Lower leg skin (tissue), 4 donors: Measurements from ENCODE around the gene RNPEP. TPM values are rescaled to one million over a fixed set of nuclear protein-coding genes. Genes with fewer than 3 reads are reported as not detected.

Experiments
- DNase-seq, 2 donors: peaks; one replicate each; pipeline ENCODE4 v3.0.0-alpha.2; 2019; ENCODE audit warnings: low spot score in 2 of 2
- H3K4me3 ChIP-seq: fragments of 200-600 bp; sonication (generic); 2 replicates; pipeline ENCODE4 v1.5.1; 2017; ENCODE audit warnings: mild to moderate bottlenecking, low read depth; ENCODE audit not compliant: poor library complexity, severe bottlenecking
- POLR2A ChIP-seq, 2 donors: fragments of 450-650 bp; IDR thresholded peaks; one replicate each; pipeline ENCODE4 v1.6.1; 2016 to 2017; ENCODE audit warnings: antibody characterized with exemption in 2 of 2, mild to moderate bottlenecking in 1 of 2, moderate library complexity in 1 of 2
- WGBS, 2 donors: methylation state at CpG; one replicate each; pipeline ENCODE4 v1.1.5; 2018; 5-methylcytosine and 5-hydroxymethylcytosine counted together
- intact Hi-C: fragments of 100-400 bp; cut with DNase I; formaldehyde crosslinking; loops from one replicate; pipeline ENCODE4 v1.15.0; 2023; ENCODE audit warnings: low total_unique reads
- total RNA-seq, 4 donors: library from RNA; depleted of rRNA; stranded (reverse); fragments of >200 nt; gene quantifications; one replicate each; pipeline ENCODE4 v1.1.0, GENCODE V29; 2016
- TF ChIP-seq, protein P1 (sequence below), 3 donors: fragments of 450-650 bp; IDR thresholded peaks; one replicate each; pipeline ENCODE4 v1.5.1; 2016; ENCODE audit warnings: antibody characterized with exemption in 3 of 3, mild to moderate bottlenecking in 3 of 3, moderate library complexity in 2 of 3

RNPEP gene
- total RNA-seq, 4 donors from 2014 or later, result 46.2 to 111 (median 85.3) TPM

DNA sequence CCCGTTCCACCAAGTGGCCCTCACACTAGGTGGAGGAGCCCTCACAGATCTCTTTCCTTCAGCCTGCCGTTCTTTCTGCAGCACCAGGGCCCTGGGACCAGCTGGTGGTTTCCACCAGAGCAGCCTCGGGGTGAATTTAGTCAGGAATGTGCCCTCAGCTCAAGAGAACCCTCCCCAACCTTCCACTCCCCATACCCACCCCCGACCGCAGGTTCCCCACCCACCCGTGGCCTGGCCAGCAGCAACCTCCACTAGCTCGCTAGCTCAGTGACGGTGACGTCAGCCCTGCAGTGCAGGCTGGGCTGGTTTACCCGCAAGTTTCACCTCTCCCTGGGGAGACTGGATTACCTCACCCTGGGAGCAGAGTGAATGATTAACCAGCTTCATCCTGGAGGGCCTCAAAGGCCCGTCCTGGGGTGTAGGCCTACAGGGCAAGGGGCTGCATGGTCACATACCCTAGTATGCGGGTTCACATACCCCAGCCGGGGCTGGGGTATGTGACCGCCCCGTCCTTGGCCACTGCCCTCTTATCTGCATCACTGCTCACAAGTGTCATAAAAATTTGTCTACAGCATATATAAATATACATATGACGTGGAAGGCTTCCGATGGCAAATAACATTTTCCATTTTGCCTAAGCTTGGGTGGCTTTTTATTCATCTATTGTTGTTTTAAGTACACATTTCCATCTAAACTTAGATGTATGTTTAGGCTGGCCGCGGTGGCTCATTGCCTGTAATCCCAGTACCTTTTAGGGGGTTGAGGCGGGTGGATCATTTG lies 52.4 kb downstream of the RNPEP start:
- TF ChIP-seq, protein P1, sequence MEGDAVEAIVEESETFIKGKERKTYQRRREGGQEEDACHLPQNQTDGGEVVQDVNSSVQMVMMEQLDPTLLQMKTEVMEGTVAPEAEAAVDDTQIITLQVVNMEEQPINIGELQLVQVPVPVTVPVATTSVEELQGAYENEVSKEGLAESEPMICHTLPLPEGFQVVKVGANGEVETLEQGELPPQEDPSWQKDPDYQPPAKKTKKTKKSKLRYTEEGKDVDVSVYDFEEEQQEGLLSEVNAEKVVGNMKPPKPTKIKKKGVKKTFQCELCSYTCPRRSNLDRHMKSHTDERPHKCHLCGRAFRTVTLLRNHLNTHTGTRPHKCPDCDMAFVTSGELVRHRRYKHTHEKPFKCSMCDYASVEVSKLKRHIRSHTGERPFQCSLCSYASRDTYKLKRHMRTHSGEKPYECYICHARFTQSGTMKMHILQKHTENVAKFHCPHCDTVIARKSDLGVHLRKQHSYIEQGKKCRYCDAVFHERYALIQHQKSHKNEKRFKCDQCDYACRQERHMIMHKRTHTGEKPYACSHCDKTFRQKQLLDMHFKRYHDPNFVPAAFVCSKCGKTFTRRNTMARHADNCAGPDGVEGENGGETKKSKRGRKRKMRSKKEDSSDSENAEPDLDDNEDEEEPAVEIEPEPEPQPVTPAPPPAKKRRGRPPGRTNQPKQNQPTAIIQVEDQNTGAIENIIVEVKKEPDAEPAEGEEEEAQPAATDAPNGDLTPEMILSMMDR (IDR thresholded peaks at IDR 0.05), result no peak
- TF ChIP-seq POLR2A (IDR thresholded peaks at IDR 0.05), result no peak
- peak; percentile 77 to 93 for DNase-seq
- intact Hi-C loops, result no loop called here
- WGBS, 2 donors, result 42% methylated on average over 20 of the region's 20 CpGs
- H3K4me3 ChIP-seq, result no peak overlapping the region

DNA sequence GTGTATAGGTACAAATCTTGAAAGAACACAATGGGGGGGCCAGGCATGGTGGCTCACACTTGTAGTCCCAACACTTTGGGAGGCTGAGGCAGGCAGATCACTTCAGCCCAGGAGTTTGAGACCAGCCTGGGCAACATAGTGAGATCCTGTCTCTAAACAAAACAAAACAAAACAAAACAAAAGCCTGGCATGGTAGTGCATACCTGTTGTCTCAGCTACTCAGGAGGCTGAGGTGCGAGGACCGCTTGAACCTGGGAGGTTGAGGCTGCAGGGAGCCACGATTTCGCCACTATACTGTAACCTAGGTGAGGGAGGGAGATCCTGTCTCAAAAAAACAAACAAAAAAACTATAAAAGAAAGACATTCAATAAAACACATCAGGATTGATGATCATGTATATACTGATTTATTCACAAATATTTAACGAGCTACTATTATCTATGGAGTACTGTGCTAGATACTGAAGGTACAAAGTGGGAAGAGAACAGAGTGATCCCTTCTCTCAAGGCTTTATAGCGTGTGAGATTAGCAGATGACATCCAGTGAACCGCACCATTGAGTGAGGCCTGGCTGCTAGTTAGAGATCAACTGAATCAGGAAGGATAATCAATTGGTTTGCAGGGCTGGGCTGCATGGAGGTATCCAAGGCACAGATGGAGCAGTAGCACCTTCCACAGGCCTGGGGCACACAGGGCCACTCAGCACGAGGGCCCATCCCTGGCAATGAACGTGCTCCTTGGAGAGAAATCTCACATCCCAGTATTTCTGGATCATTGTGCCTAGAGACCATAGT lies 54.3 kb downstream of the RNPEP start:
- no peak for DNase-seq
- H3K4me3 ChIP-seq, result no peak overlapping the region
- TF ChIP-seq, protein P1 (IDR thresholded peaks at IDR 0.05), result no peak
- TF ChIP-seq POLR2A (IDR thresholded peaks at IDR 0.05), result no peak
- intact Hi-C loops, result no loop called here
- WGBS, 2 donors, result 91 to 92% methylated on average over 9 of the region's 9 CpGs

DNA sequence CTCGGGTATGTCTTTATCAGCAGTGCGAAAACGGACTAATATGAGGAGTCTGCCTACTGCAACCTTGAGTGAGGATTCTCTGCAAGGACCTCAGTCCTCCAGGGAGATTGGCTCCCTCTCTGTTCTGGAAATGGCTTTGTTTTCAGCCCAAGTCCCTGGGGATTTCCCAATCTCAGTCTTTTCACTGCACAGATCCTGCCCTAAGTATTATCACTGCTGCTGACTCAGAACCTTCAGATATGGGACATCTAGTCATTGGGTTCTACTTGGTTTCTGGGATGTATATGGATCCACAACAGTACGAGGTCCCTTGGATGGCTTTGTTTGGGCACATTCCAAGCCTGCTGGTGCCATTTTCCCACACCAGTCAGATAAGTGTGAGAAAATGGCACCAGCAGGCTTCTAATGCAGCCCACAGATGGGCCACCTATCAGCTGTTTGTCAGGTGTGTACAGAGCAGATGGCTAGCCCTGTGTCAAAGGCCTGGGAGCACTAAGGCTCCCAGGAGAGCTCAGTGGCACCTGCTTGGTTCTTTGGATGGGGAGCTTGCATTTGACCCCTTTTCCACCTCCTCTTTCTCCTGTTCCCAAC lies 55.4 kb downstream of the RNPEP start:
- DNase-seq, result no peak
- TF ChIP-seq POLR2A (IDR thresholded peaks at IDR 0.05), result no peak
- TF ChIP-seq, protein P1 (IDR thresholded peaks at IDR 0.05), result no peak
- 85 to 89% methylated on average over 4 of the region's 4 CpGs for WGBS, 2 donors
- intact Hi-C loops, result no loop called here
- H3K4me3 ChIP-seq, result no peak overlapping the region

DNA sequence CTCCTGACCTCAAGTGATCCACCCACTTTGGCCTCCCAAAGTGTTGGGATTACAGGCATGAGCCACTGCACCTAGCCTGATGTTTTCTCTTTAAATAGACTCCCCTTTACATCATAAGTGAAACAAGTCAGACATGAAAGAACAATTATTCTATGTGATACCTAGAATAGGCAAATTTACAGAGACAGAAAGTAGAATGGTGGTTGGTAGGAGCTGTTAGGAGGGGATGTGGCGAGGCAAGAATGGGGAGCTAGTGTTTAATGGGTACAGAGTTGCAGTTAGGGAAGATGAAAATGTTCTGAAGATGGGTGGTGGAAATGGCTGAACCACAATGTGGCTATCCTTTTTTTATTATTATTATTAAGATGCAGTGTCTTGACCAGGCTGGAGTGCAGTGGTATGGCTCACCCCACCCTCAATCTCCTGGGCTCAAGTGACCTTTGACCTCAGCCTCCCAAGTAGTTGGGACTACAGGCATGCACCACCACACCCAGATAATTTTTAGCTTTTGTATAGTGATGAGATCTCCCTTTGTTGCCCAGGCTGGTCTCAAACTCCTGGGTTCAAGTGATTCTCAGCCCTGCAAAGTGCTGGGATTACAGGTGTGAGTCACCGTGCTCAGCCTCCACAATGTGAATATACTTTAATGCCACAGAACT lies 56.4 kb downstream of the RNPEP start:
- H3K4me3 ChIP-seq, result no peak overlapping the region
- no peak for DNase-seq
- intact Hi-C loops, result no loop called here
- no peak for TF ChIP-seq POLR2A (IDR thresholded peaks at IDR 0.05)
- TF ChIP-seq, protein P1 (IDR thresholded peaks at IDR 0.05), result no peak
- 91 to 99% methylated on average over 2 of the region's 2 CpGs for WGBS, 2 donors

DNA sequence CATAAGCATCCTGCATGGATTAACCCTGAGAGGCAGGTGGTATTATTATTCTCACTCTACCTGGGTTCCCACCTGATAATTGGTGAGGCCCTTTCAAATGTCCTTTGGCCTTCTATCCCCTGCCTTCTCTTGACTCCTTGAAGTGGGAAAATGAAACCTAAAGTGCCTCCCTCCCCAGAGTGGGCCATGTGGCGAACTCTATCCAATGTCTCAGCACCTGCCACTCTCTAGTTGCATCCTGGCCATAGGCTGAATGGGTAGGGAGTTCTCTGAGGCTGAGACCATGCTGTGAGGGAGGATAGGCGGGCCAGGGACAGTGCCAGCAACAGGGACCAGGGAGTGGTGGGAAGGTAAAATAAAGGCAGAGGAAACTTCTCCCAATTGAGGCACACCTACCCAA lies 63.3 kb downstream of the RNPEP start:
- WGBS, 2 donors, result 93 to 95% methylated on average over 2 of the region's 2 CpGs
- TF ChIP-seq POLR2A (IDR thresholded peaks at IDR 0.05), result no peak
- TF ChIP-seq, protein P1 (IDR thresholded peaks at IDR 0.05), result no peak
- H3K4me3 ChIP-seq, result no peak overlapping the region
- intact Hi-C loops, result no loop called here
- DNase-seq, result no peak
